ENCODE measurements around the gene ESM1. TPM values are rescaled to one million over a fixed set of nuclear protein-coding genes. Genes with fewer than 3 reads are reported as not detected.
"Not testable (repeated sequence)": the region's sequence is repeated elsewhere in the genome, so short reads cannot be mapped to it uniquely, and the experiment has no call there.

Gene ESM1, protein sequence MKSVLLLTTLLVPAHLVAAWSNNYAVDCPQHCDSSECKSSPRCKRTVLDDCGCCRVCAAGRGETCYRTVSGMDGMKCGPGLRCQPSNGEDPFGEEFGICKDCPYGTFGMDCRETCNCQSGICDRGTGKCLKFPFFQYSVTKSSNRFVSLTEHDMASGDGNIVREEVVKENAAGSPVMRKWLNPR
- 4.6 TPM for total RNA-seq

DNA sequence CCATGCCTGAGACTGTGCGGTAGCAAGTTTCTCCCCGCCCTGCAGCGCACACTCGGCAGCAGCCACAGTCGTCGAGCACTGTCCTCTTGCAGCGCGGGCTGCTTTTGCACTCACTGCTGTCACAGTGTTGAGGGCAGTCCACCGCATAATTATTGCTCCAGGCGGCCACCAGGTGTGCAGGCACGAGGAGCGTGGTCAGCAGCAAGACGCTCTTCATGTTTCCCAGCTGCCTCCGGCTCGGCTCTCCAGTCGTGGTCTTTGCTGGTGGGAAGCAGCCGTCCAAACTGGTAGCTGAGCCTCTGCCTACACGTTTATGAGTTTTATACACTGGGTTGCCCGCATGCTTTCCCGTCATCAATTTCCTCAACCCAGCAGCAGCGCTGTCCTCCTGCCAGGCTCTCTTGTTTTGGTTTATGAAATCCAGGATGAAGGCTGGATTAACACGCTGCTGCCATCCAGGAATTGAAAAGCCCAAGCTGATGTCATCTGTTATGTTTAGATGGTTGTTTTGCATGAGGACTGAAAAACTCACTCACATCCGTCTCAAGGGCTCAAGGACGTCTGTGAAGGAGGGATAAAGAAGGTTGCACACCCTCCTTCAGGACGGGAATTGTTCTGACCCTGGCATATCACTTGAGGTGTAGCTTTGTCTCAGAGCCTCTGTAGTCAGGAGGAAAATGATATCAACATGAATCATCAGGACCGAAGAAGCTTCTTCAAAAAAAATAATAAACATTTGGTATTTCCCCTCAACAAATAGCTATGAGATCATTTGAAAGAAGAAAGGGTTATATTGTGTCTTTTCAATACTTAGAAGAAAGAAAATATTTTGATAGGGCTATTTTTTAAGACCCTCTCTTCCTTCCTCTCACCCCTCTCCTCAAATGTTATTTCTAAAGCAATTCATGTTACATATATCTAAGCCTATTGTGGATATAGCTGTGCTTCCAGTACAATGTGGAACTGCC is at the start of gene ESM1:
ESM1 (minus strand) TSS at position 293 of the 968 bp plus-strand sequence; CDS start at position 217, 76 bp downstream.
- no peak for DNase-seq

DNA sequence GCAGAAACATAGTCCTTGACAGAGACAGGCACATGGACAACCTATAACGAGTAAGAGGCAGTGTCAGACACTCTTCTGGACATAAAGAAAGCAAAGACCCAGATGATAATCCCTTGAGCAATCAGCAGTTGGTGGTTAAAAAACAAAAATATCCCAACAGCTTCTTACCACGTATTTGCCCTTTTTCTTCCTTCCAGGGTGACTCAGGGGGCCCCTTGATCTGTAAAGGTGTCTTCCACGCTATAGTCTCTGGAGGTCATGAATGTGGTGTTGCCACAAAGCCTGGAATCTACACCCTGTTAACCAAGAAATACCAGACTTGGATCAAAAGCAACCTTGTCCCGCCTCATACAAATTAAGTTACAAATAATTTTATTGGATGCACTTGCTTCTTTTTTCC is 48.2 kb upstream of the ESM1 start:
- no peak for DNase-seq

GRCh38 chr5:55031492-55031891 is 46.1 kb upstream of the ESM1 start:
- no peak for DNase-seq

- DNase-seq = no peak
These were observed 45.4 kb upstream of the ESM1 start for GRCh38 chr5:55030676-55031369.

DNA sequence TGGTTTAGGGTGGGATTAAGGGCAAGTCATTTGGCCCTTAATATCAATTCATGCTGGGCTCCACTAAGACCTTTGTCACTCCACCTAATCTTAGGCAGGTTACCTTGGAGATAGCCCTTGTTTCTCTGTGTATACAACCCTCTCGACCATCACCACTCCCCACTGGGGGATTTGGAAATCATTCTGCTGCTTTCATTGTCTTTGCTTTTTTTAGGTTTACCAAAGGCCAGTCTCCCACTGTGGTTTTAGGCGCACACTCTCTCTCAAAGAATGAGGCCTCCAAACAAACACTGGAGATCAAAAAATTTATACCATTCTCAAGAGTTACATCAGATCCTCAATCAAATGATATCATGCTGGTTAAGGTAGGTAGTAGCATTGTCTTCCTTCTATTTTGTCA is 44.8 kb upstream of the ESM1 start:
- no peak for DNase-seq

GRCh38 chr5:55027595-55027994 is 42.2 kb upstream of the ESM1 start:
- DNase-seq = no peak

DNA sequence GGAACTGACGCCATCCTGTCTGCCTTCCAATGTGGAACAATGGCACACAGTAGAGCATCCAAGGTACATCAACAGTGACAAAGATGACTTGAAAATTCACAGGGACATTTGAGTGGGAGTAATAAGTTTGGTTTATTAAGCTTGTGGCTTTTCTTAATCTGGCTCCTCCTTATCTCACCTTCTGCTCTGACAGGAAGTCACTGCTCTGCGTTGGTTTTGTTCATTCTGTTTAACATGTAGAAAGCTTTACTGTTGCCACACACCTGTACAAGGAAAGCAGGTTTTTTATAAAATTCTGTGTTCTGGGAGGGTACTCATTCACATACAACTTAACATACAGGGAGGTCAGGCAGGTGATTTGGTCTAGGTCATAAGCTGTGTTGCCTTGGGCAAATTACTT is 37.1 kb upstream of the ESM1 start:
- no peak for DNase-seq

DNA sequence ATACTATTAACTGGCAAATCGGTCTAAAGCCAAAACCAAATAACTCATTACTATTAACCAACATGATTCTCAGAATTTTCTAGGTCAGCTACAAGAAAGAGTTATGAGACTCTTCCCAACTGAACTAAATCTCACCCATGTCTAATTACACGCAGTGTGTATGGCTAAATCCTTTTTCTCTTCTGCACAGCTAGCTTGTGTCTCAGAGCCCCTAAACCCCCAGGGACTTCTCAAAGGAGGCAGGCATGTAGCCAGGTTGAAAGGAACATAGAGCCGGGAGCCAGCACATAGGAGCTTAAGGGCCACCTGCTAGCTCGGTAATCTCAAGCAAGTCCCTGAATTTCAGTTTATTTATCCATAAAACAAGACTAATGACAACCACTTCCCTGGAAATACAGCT is 36.4 kb upstream of the ESM1 start:
- DNase-seq = no peak

- DNase-seq = no peak
These were observed 36.0 kb upstream of the ESM1 start for GRCh38 chr5:55021410-55021809.

- not testable (repeated sequence) for DNase-seq
These were observed 24.8 kb upstream of the ESM1 start for GRCh38 chr5:55010149-55010548.

DNA sequence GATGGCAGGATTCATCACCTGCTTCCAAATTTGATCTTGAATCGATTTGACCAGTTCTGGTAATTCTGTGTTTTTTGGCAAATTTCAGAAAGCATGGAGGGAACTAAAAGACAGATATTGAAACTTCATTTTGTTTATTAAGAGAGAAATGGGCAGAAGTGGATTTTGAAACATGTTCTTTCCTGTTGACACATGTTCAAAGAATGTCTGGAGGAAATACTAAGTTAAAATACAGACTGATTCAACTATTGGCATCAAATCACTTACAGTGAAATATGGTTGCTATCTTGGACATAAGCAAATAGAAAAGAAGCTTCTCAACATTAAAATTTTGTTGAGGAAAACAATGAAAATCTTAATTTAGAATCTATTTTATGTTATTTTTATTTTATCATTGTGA is 19.3 kb upstream of the ESM1 start:
- DNase-seq = no peak

GRCh38 chr5:55003432-55004065 is 18.2 kb upstream of the ESM1 start:
- no peak for DNase-seq

- not testable (repeated sequence) for DNase-seq
These were observed 16.8 kb upstream of the ESM1 start for GRCh38 chr5:55002166-55002565.

DNA sequence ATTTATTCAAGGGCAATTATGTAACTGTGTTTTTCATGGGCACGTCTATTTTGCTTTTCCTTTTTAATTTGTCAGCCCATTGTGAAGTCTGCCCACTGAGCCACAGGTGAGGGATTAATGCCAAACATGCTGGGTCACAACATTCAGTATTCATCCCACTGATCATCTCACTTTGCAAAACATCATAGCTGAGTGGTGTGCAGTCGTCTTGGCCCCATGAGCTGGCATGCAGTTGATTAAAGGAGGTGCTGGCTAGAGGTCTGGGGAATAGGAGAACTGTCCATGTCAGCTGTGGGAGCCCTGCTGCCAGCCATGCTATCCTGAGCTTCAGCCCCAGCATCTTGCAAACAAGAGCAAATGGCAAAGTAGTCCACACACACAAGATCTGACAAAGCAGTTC is 11.7 kb upstream of the ESM1 start:
- no peak for DNase-seq

GRCh38 chr5:54996466-54996865 is 11.1 kb upstream of the ESM1 start:
- DNase-seq = no peak

GRCh38 chr5:54995168-54995567 is 9.8 kb upstream of the ESM1 start:
- no peak for DNase-seq

DNA sequence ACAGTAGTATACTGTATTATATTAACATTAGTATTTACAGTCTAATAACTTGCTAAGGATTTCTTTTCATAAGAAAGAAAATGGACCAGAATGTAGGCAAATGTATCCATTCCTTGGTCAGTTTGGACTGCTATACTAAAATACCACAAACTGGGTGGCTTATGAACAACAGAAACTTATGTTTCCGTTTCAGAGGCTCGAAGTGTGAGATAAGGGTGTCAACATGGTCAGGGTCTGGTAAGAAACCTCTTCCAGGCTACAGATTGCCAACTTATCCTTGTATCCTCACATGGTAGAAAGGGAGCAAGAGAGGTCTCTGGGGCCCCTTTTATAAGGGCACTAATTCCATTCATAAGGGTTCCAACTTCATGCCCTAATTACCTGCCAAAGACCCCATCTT is 9.2 kb upstream of the ESM1 start:
- DNase-seq = no peak

DNA sequence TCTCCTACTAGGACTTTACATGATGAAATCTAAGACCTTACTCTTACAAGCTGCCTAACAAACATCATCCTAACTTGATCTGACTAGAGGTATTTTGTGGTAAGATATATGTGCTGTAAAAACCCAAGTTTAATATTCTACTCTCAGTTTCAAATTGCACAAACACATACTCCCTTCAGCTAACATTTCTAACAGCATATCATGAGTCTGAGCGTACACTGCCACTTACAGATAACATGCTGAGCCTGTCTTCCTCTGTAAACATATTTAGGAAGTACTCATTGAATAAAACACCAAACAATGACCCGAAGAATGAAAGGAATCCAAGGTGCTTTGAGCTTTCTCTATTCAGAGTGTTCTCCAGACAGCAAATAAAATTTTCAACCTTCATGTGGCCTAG is 7.9 kb upstream of the ESM1 start:
- no peak for DNase-seq

DNA sequence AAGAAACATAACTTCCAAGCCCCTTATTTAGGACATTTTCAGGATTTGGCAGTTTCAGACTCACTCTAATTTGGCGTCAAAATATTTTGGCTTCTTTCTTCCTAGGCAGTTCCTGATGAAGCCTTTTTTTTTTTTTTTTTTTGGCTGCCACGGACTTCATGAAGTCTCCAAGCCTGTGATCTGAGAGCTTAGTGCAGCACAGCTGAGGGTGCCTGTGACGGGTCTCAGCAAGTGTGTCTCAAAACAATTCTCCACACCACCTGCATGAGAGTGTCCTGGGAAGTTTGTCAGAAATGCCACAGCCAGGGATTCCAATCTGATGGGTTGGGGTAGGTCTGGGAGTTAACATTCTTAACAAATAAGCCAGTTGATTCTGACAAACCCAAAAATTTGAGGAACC is 6.0 kb upstream of the ESM1 start:
- no peak for DNase-seq

- DNase-seq = no peak
These were observed 5.5 kb upstream of the ESM1 start for GRCh38 chr5:54990841-54991258.

- DNase-seq = no peak
These were observed 3.4 kb upstream of the ESM1 start for GRCh38 chr5:54988817-54989216.

DNA sequence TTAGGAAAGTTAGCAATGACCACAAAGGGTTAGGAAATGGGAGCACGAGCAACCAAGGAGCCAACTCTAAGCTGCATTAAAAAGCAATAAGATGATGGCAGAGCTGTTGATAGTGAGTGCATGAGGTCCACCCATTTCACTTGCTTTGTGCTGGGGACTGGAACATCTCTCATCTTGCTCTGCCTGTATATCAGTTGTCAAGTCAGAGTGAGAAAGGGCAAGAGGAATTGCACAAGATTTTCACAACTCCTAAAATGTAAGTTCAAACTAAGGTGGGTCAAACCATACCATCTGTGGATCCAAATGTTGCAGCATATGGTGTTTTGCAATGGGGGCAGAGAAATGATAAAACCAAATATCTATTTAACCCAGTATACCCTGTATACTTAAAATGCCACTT is 2.8 kb upstream of the ESM1 start:
- DNase-seq = no peak

DNA sequence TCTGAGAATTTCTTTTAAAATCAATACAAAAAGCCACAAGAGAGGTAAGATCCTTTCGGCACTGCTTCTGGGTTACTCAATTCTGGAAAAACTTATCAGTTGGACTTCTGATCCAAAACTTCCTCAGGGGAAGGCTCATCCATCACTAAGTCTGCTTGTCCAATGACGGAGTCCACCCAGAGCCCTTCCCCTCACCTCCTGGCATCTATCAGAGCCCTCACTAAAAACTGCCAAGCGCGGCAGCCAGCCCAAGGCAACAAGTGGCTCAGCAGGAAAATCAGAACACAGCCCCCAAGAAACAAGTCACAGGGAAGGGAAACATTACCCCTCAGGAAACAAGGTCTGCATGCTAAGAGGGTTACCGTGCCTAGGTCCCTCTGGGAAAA is 869 bp upstream of the ESM1 start:
- no peak for DNase-seq

Measured in skin of body (tissue), 2 donors.